ENCODE data around the gene ITPK1.

Gene ITPK1

DNA sequence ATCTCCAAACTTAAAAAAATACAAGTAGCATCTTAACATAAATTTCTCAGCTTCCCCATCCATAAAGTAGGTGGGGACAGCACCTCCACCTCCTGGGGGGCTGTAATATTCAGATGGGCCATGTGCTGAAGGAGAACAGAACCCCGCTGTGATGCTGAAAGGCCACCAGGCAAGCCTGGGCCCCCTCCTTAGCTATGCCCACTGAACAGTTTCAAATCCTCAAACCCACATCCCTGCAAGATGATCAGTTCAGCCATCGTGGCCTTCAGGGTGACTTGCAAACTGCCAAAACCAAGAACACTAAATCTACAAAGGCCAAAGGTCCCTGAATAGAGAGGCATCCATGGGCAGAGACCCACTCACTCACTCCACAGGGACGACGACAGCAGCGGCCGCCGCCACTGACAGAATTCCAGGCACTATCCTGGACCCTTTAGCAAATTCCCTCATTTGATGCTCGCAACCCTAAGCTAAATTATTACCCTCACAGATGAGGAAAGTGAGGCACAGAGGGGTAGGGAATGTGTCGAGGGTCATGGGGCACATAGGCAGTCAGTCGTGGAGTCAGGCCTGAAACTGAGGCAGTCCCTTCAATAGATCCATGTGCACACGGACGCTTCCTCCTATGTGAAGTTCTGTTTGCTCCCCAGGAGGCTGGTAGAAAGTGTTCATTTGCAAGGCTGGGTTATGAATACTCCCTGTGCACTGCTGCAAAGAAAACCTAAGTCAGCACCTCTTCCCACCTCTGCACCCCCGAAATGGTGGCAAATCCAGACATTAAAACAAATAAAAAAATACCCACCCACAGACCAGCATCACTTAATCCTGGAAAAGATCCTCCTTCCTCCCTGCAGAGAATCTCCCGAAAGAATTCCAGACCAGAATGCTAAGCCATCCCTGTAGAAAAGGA, 5.9 kb downstream of the ITPK1 start:
- TF ChIP-seq, protein P1, sequence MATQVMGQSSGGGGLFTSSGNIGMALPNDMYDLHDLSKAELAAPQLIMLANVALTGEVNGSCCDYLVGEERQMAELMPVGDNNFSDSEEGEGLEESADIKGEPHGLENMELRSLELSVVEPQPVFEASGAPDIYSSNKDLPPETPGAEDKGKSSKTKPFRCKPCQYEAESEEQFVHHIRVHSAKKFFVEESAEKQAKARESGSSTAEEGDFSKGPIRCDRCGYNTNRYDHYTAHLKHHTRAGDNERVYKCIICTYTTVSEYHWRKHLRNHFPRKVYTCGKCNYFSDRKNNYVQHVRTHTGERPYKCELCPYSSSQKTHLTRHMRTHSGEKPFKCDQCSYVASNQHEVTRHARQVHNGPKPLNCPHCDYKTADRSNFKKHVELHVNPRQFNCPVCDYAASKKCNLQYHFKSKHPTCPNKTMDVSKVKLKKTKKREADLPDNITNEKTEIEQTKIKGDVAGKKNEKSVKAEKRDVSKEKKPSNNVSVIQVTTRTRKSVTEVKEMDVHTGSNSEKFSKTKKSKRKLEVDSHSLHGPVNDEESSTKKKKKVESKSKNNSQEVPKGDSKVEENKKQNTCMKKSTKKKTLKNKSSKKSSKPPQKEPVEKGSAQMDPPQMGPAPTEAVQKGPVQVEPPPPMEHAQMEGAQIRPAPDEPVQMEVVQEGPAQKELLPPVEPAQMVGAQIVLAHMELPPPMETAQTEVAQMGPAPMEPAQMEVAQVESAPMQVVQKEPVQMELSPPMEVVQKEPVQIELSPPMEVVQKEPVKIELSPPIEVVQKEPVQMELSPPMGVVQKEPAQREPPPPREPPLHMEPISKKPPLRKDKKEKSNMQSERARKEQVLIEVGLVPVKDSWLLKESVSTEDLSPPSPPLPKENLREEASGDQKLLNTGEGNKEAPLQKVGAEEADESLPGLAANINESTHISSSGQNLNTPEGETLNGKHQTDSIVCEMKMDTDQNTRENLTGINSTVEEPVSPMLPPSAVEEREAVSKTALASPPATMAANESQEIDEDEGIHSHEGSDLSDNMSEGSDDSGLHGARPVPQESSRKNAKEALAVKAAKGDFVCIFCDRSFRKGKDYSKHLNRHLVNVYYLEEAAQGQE (IDR thresholded peaks at IDR 0.05; ENCODE audit: insufficient read depth in 1 of 2, low read depth in 2 of 2, low read length in 2 of 2) = no peak
- TF ChIP-seq SIN3A (IDR thresholded peaks at IDR 0.05; ENCODE audit: borderline replicate concordance, insufficient read depth, low read length) = no peak
- no peak for TF ChIP-seq TAF1 (IDR thresholded peaks at IDR 0.05; ENCODE audit: borderline replicate concordance, insufficient read depth, low read length)
- no peak for TF ChIP-seq POLR2AphosphoS5 (IDR thresholded peaks at IDR 0.05; ENCODE audit: low read depth, low read length)
- TF ChIP-seq FOXP2 (optimal IDR thresholded peaks at IDR 0.05; ENCODE audit: borderline replicate concordance, extremely low read depth, extremely low read length, insufficient read depth) = no peak

DNA sequence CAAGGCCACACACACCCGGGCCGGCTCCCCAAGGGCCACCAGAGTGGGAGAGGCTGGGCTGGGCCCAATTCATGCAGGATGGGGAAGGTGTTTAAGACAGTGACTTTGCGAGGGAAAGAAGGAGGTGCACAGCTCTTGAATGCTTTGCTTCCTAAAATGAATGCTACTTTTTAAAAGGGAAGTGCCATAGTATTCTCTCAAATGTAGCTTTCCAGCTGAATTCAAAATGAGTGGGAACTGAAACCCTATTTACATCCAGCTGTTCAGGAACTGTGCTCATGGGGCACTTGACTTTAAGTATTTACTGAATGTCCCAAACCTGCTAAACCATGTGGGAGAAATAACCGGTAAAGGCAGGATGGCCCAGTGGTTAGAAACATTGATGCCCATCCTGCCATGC, 7.6 kb downstream of the ITPK1 start:
- TF ChIP-seq POLR2AphosphoS5 (IDR thresholded peaks at IDR 0.05; ENCODE audit: low read depth, low read length) (no peak), SIN3A (IDR thresholded peaks at IDR 0.05; ENCODE audit: borderline replicate concordance, insufficient read depth, low read length) (no peak), TAF1 (IDR thresholded peaks at IDR 0.05; ENCODE audit: borderline replicate concordance, insufficient read depth, low read length) (no peak), FOXP2 (optimal IDR thresholded peaks at IDR 0.05; ENCODE audit: borderline replicate concordance, extremely low read depth, extremely low read length, insufficient read depth) (no peak)
- TF ChIP-seq, protein P1 (IDR thresholded peaks at IDR 0.05; ENCODE audit: insufficient read depth in 1 of 2, low read depth in 2 of 2, low read length in 2 of 2) = no peak

DNA sequence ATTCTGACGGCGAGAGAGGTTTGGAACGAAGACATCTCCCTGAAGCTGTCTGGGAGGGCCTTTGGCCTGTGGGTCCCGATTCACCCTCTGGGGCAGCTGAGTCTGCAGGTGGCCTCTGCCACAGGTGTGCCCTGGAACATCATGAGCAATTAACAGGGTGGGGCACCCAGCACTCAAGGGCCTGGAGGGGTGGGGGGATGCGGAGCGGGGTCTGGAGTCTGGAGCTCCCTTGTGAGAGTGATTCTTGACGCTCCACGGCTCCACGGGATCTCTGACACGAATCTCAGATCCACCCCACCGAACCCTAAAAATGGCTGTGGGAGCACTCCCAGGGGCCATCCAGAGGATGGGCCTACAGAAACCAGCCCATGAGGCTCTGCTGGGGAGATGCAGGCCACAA, 8.3 kb downstream of the ITPK1 start:
- TF ChIP-seq POLR2AphosphoS5 (IDR thresholded peaks at IDR 0.05; ENCODE audit: low read depth, low read length) (no peak), SIN3A (IDR thresholded peaks at IDR 0.05; ENCODE audit: borderline replicate concordance, insufficient read depth, low read length) (no peak), FOXP2 (optimal IDR thresholded peaks at IDR 0.05; ENCODE audit: borderline replicate concordance, extremely low read depth, extremely low read length, insufficient read depth) (no peak), TAF1 (IDR thresholded peaks at IDR 0.05; ENCODE audit: borderline replicate concordance, insufficient read depth, low read length) (no peak)
- TF ChIP-seq, protein P1 (IDR thresholded peaks at IDR 0.05; ENCODE audit: insufficient read depth in 1 of 2, low read depth in 2 of 2, low read length in 2 of 2) = no peak

DNA sequence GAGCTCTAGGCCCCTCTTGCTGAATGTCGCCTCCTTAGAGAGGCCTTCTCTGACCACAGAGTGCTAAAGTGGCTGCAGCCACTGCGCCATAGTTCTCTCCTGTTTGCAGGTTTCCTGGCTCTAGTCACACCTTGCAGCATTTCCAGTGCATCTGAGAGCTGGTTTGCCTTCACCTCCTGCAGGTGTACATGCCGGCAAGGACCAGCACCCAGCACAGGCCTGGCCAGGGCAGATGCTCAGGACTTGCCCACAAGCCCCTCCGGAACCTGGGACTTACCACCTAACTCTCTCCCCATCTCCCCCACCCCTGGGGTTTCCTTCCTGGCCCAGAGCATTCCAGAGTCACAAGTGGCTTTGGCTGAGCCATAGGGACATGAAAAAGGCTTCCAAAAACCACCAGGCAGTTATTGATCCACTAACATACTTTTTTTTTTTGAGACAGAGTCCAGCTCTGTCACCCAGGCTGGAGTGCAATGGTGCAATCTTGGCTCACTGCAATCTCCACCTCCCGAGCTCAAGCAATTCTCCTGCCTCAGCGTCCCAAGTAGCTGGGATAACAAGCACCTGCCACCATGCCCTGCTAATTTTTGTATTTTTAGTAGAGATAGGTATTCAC, 9.1 kb downstream of the ITPK1 start:
- TF ChIP-seq TAF1 (IDR thresholded peaks at IDR 0.05; ENCODE audit: borderline replicate concordance, insufficient read depth, low read length) (no peak), FOXP2 (optimal IDR thresholded peaks at IDR 0.05; ENCODE audit: borderline replicate concordance, extremely low read depth, extremely low read length, insufficient read depth) (no peak), POLR2AphosphoS5 (IDR thresholded peaks at IDR 0.05; ENCODE audit: low read depth, low read length) (no peak), SIN3A (IDR thresholded peaks at IDR 0.05; ENCODE audit: borderline replicate concordance, insufficient read depth, low read length) (no peak)
- TF ChIP-seq, protein P1 (IDR thresholded peaks at IDR 0.05; ENCODE audit: insufficient read depth in 1 of 2, low read depth in 2 of 2, low read length in 2 of 2) = no peak

All from PFSK-1 (cell line).